ENCODE results near the gene DENND10.
"Not testable (repeated sequence)": the region's sequence is repeated elsewhere in the genome, so short reads cannot be mapped to it uniquely, and the experiment has no call there.

DENND10 gene

DNA sequence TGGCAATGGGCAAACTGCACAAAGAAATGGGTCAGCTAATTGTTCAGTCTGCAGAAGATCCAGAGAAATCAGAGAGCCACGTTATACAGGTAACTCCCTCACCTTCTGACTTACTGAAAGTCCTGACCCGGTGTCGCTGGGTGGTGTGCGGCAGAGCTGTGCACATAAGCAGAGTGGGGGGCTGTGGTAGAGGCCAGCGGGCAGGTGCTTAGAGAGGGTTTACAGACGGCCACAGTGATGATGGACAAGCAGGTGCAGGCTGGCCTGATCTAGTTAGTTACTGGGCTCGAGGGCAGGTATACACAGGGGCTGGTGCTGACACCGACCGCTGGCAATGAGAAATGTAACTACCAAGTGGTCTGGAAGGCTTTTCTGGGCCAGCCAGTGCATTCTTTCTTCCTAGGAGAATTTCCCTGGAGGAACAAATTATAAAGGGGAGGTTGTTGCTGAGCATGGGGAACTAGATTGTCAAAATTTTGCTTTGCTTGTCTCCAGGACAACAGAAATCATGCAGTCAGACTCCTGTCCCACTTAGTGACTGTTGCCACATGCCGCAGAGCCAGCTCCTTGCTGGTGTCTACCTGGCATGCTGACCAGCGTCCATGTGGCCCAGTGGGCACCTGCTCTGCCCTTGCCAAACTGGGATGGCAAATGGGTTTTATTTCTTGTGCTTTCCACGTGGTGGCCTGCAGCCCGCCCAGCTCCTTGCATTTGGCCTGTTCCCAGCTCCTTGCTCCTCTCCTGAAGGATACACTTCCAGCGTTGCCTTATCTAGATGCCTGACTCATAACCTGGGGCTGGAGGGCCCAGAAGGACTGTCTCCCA is 28.8 kb downstream of the DENND10 start:
- no peak for DNase-seq (ENCODE audit: low read depth, low spot score)

- DNase-seq (ENCODE audit: low read depth, low spot score), result no peak
Measured at GRCh38 chr10:119133949-119134348, 30.0 kb downstream of the DENND10 start.

- DNase-seq (ENCODE audit: low read depth, low spot score), result no peak
Measured at GRCh38 chr10:119135513-119135881, 31.6 kb downstream of the DENND10 start.

- no peak for DNase-seq (ENCODE audit: low read depth, low spot score)
Measured at GRCh38 chr10:119136084-119136483, 32.2 kb downstream of the DENND10 start.

- DNase-seq (ENCODE audit: low read depth, low spot score), result not testable (repeated sequence)
Measured at GRCh38 chr10:119137878-119138277, 34.0 kb downstream of the DENND10 start.

GRCh38 chr10:119138346-119139306 is 34.7 kb downstream of the DENND10 start:
- no peak for DNase-seq (ENCODE audit: low read depth, low spot score)

DNA sequence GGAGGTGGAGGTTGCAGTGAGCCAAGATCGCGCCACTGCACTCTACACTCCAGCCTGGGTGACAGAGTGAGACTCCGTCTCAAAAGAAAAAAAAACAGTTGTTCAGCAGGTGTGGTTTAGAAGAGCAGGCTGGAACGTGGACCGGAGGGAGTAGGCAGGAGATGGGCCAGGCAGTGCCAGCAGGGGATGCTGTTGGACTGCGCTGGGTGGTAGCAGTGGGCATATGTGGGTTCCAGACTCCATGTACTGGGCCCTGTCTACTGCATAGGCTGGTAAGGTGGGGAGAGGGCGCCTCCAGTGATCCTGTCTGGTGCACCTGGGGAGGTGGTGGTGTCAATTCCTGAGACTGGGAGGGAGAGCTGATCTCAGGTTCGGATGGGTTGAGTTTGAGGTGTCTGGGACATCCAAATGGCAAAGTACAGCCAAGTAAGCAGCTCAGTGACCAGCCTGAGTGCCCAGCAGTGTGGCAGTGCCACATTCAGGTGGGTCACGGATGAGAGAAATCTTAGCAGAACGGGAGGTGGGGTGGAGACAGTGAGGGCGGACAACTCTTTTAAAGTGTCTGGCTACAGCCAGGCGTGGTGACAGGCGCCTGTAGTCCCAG is 35.7 kb downstream of the DENND10 start:
- no peak for DNase-seq (ENCODE audit: low read depth, low spot score)

DNA sequence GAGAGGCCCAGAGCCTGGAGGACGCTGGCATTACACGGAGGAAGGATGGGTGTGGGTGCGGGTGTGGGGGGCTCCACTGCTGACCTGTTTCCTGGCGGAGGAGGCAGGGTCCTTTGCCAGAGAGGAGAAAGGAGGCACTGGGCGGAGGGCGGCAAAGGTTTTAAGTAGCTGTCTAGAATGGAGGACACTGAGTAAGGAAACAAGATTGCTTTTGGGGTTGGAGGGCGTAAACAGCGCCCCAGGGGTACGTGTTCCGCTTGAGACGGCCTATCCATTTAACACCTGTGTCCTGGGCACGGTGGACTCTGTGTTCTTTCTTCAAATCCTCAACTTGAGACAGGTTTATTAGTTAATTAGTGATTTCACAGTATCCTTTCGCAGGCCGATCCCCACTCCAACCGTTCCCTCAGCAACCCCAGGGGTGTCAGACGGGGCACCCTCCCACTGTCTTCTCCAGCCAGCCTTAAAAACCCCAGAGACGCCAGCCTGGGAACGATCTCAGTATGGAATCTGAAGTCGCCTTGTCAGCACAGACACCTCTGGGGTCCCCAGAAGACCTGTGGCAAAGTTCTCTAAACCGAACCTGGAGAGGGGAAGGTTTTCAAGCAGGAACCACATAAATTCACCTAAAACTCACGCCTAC is 36.8 kb downstream of the DENND10 start:
- no peak for DNase-seq (ENCODE audit: low read depth, low spot score)

GRCh38 chr10:119143657-119144056 is 39.7 kb downstream of the DENND10 start:
- no peak for DNase-seq (ENCODE audit: low read depth, low spot score)

- no peak for DNase-seq (ENCODE audit: low read depth, low spot score)
Measured at GRCh38 chr10:119149157-119149556, 45.2 kb downstream of the DENND10 start.

GRCh38 chr10:119149729-119150128 is 45.8 kb downstream of the DENND10 start:
- DNase-seq (ENCODE audit: low read depth, low spot score), result no peak

DNA sequence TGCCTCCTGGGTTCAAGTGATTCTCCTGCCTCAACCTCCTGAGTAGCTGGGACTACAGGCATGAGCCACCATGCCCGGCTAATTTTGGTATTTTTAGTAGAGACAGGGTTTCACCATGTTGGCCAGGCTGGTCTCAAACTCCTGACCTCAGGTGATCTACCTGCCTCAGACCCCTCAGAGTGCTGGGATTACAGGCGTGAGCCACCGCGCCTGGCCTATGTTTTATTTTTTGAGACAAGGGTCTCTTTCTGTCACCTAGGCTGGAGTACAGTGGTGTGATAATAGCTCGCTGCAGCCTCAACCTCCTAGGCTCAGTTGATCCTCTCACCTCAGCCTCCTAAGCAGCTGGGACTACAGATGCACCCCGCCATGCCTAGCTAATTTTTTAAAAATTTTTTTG is 47.7 kb downstream of the DENND10 start:
- not testable (repeated sequence) for DNase-seq (ENCODE audit: low read depth, low spot score)

- no peak for DNase-seq (ENCODE audit: low read depth, low spot score)
Measured at GRCh38 chr10:119153041-119153440, 49.1 kb downstream of the DENND10 start.

- DNase-seq (ENCODE audit: low read depth, low spot score), result no peak
Measured at GRCh38 chr10:119153661-119154060, 49.7 kb downstream of the DENND10 start.

- DNase-seq (ENCODE audit: low read depth, low spot score), result no peak
Measured at GRCh38 chr10:119159332-119159731, 55.4 kb downstream of the DENND10 start.

GRCh38 chr10:119161680-119162451 is 58.0 kb downstream of the DENND10 start:
- DNase-seq (ENCODE audit: low read depth, low spot score), result no peak

GRCh38 chr10:119162452-119163092 is 58.7 kb downstream of the DENND10 start:
- no peak for DNase-seq (ENCODE audit: low read depth, low spot score)

DNA sequence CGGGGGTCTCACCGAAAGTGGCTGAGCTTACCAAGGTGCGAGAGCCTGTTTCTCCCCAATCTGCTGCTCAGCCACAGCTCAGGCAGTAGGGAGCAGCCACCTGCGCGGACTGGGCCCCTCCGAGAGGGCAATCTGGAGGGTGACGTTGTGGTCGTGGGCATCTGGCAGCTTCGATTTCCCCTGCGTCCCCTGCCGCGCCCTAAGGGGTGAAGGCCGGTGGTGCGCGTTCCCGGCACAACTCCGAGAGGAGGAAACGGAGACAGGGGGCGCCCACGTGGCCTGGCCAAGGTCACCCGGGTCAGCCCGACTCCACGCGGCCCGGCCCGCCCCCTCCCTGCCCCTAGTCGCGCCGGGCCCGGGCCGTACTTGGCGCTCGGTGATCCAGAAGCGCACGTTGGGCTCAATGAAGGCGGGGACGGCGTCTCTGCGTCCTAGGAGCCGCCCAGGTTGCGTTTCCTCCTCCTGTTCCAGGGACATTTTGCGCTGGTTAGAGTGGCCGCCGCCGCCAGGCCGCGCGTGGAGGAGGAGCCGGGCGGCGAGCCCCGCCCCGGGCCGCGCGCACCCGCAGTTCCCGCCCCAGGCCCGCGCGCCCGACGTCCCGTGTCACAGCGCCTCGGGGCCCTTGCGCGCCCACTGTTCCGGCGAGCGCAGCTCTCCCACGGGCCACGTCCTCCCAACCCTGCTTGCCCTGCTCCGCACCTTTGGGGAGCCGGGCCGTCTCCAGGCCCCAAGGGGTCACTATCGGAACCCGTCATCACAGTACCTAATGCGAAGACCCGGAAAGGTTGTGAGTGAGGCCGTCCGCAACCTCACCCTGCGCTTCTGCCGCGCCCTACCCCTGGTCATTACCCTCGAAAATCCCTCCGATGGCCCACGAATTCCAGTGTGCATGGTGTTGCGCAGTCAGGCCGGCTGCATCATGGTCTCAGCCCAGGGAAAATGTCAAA is 61.5 kb downstream of the DENND10 start, which contains the start of gene SFXN4:
Gene SFXN4, minus strand, starts transcription at position 544 of the 947 bp plus-strand sequence. Its CDS starts 67 bp downstream, at position 477.
- peak; percentile 58 for DNase-seq (ENCODE audit: low read depth, low spot score)

DNA sequence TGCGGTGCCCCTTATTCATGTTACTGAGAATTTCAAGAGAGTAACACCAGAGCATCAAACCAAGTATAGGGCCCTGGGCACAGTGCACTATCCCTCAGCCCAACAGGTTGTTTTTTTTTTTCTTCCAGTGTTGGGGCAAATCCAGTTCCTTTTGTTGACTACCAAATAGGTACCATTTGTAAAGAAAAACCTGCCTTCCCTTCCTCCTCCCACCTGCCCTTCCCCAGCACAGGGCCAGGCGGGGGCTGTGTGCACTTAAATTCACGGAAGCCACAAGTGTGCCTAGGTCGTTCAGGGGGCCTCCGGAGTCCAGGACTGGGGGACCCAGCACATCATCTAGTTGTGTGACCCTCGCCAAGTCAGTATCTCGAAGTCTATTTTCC is 62.2 kb downstream of the DENND10 start:
- DNase-seq (ENCODE audit: low read depth, low spot score), result no peak
